ENCODE data around the gene ASPA. TPM values are rescaled to one million over a fixed set of nuclear protein-coding genes. Genes with fewer than 3 reads are reported as not detected.

Gene ASPA
- total RNA-seq, 4 donors from 2014 or later, result 0.89 to 4.8 (median 1.4) TPM

DNA sequence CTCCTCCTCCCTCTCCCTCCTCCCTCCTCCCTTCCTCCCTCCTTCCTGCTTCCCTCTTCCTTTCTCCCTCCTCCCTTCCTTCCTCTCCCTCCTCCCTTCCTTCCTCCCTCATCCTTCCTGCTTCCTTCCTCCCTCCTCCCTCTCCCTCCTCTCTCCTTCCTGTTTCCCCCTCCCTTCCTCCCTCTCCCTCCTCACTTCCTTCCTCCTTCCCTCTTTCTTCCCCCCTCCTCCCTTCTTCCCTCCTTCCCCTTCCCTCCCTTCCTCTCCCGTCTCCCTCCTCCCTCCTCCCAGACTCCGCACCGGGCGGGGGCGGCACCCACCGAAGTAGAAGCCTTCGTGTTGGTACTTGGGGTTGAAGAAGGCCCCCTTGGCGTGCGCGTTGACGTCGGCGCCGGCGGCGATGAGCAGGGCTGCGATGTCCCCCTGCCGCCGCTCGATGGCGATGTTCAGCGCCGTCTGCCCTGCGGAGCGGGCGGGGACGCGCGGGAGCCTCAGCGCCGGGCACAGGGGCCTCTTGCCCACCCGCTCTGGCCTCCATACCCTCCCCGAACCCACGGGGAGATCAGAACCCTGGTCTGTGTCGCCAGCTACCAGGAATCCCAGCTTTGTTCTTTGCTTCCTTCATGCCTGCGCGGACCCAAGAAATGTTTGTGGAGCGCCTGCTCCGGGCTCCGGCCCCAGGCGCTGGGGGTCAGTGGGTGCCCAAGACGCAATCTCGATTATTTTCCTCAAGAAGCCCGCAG, 59.6 kb downstream of the ASPA start:
- H3K27me3 ChIP-seq, result no peaks in the 10 kb centered on the region
- peaks cover 0 to 2% of the 10 kb centered on the region in 2 donors for H3K4me1 ChIP-seq
- peak overlapping the region; percentile 38 to 70 (median 60) for H3K27ac ChIP-seq
- no peaks in the 10 kb centered on the region for H3K9me3 ChIP-seq
- ATAC-seq (peak; percentile 62 to 77), DNase-seq (peak; percentile 14 to 35)
- no peak for TF ChIP-seq POLR2A (IDR thresholded peaks at IDR 0.05)
- TF ChIP-seq, protein P1, sequence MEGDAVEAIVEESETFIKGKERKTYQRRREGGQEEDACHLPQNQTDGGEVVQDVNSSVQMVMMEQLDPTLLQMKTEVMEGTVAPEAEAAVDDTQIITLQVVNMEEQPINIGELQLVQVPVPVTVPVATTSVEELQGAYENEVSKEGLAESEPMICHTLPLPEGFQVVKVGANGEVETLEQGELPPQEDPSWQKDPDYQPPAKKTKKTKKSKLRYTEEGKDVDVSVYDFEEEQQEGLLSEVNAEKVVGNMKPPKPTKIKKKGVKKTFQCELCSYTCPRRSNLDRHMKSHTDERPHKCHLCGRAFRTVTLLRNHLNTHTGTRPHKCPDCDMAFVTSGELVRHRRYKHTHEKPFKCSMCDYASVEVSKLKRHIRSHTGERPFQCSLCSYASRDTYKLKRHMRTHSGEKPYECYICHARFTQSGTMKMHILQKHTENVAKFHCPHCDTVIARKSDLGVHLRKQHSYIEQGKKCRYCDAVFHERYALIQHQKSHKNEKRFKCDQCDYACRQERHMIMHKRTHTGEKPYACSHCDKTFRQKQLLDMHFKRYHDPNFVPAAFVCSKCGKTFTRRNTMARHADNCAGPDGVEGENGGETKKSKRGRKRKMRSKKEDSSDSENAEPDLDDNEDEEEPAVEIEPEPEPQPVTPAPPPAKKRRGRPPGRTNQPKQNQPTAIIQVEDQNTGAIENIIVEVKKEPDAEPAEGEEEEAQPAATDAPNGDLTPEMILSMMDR (IDR thresholded peaks at IDR 0.05 in 4 of 5, conservative IDR thresholded peaks at IDR 0.05 in 1 of 5), result peak; percentile 46 to 77 (median 70)
- in situ Hi-C loops (cut with MboI; ENCODE audit: low sequenced_read_pairs in 4 of 4), result no loop called here
- no peaks in the 10 kb centered on the region for H3K36me3 ChIP-seq
- intact Hi-C loops (cut with DNase I; ENCODE audit: low total_unique reads), result loop anchor here (10.0 kb wide), 1 partner anchor 129 kb away; the partner anchor contains the start of genes EMC6 and TAX1BP3
- H3K4me3 ChIP-seq, result peak overlapping the region; percentile 45 to 62 (median 52)

DNA sequence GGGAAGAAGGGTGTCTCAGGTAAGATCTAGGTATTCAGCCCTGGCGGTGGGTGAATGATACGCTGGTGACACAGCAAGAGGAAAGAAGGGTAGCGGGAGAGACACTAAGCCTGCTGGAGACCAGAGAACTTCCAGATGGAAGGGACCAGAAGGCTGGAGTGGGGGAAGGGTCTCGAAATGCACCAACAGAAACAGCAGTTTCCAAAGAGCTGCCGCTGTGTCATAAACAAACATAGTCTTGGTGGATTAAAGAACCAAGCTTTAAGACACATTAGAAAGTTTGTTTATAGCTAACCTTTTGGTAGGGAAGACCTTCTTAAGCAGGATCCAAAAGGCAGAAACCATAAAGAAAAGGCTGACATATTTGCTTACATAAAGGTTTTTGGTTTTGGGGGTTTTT, 60.9 kb downstream of the ASPA start:
- TF ChIP-seq, protein P1 (IDR thresholded peaks at IDR 0.05 in 4 of 5, conservative IDR thresholded peaks at IDR 0.05 in 1 of 5), result no peak
- TF ChIP-seq POLR2A (IDR thresholded peaks at IDR 0.05), result no peak
- no peaks in the 10 kb centered on the region for H3K36me3 ChIP-seq
- no peaks in the 10 kb centered on the region for H3K27me3 ChIP-seq

DNA sequence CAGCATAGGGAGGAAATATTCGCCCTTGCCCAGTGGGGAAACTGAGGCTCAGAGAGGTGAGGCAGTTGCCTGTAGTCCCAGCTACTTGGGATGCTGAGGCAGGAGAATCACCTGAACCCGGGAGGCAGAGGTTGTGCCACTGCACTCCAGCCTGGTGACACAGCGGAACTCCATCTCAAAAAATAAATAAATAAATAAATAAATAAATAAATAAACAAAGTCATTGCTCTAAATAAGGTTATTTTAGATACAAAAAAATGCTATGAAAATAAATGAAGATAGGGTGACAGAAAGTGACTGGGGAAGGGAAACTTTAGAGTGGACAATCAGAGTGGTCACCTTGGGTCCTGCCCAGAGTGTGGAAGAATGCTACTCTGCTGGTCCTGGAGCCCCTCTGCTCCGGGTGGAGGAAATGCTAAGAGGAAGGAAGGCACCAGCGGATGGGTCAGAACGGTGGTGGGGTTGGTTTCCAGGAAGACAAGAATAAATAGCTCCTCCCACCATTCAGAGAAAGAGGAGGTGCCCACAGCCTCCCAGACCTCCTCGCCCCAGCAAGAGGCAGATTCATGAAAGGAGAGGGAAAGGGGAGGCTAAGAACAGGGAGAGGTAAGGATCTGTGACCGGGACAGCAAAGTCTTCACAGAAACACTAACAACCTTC, 64.2 kb downstream of the ASPA start:
- no peak overlapping the region for H3K27ac ChIP-seq
- no peaks in the 10 kb centered on the region for H3K9me3 ChIP-seq
- no peak for ATAC-seq
- peak in 1 of 2 donors; percentile 1 for DNase-seq
- no peaks in the 10 kb centered on the region for H3K27me3 ChIP-seq
- in situ Hi-C loops (cut with MboI; ENCODE audit: low sequenced_read_pairs in 4 of 4) (no loop called here), intact Hi-C loops (cut with DNase I; ENCODE audit: low total_unique reads) (loop anchor here (10.0 kb wide), 1 partner anchor 125 kb away; the partner anchor contains the start of genes EMC6 and TAX1BP3)
- TF ChIP-seq, protein P1 (IDR thresholded peaks at IDR 0.05 in 4 of 5, conservative IDR thresholded peaks at IDR 0.05 in 1 of 5), result no peak
- no peak for TF ChIP-seq POLR2A (IDR thresholded peaks at IDR 0.05)
- H3K36me3 ChIP-seq, result no peaks in the 10 kb centered on the region
- H3K4me3 ChIP-seq, result no peak overlapping the region
- H3K4me1 ChIP-seq, result no peaks in the 10 kb centered on the region

More for the DNA sequence above, 60.9 kb downstream of the ASPA start:
- no peak overlapping the region for H3K27ac ChIP-seq
- no peak overlapping the region for H3K4me3 ChIP-seq
- DNase-seq, result no peak
- no peak for ATAC-seq
- intact Hi-C loops (cut with DNase I; ENCODE audit: low total_unique reads), result loop anchor here (10.0 kb wide), 1 partner anchor 128 kb away; the partner anchor contains the start of genes EMC6 and TAX1BP3
- no peaks in the 10 kb centered on the region for H3K9me3 ChIP-seq
- no peaks in the 10 kb centered on the region for H3K4me1 ChIP-seq
- in situ Hi-C loops (cut with MboI; ENCODE audit: low sequenced_read_pairs in 4 of 4), result no loop called here

DNA sequence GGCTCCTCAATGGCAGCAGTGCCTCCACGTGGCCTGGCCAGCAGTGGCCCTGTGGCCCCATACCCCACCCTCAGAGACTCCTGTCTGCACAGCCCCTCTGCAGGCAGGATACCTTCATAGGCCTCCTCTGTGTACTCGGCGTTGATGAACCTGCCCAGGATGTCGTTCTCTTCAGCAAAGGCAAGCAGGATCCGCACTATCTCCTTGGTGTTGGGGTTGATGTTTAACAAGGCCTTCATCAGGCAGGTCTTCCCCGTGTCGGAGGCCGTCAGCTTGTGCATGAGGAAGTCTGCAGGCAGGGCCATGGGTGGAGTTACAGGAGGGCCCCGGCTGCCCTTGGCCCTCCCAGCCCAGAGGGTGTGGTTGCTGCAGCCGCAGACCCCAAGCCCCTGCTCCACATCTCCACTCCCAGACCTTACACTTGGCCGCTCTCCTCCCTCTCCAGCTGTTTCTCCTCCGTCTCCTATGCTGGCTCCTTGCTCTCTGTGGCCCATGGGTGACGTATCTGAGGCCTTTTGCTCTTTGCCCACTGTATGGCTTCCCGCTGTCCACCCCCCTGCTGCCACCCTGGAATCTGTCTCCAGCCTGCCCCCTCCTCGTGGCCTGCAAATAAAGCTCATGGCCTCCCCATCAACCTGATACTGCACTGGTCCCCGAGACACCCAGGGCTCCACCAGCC, 66.8 kb downstream of the ASPA start:
- no peak for ATAC-seq
- Histone ChIP-seq H3K4me1 (no peaks in the 10 kb centered on the region), H3K9me3 (no peaks in the 10 kb centered on the region), H3K4me3 (no peak overlapping the region), H3K27ac (no peak overlapping the region), H3K27me3 (no peaks in the 10 kb centered on the region), H3K36me3 (no peaks in the 10 kb centered on the region)
- in situ Hi-C loops (cut with MboI; ENCODE audit: low sequenced_read_pairs in 4 of 4), result no loop called here
- intact Hi-C loops (cut with DNase I; ENCODE audit: low total_unique reads), result no loop called here
- TF ChIP-seq, protein P1 (IDR thresholded peaks at IDR 0.05 in 4 of 5, conservative IDR thresholded peaks at IDR 0.05 in 1 of 5), result no peak
- TF ChIP-seq POLR2A (IDR thresholded peaks at IDR 0.05), result no peak
- DNase-seq, result no peak

All from gastrocnemius medialis (tissue), 4 donors.